HG03066 (cell line): Measurements from ENCODE around the gene RETREG1.

Source experiments
- ATAC-seq: cut with Tn5 transposase; IDR thresholded peaks from one replicate; pipeline ENCODE4 v1.9.1; 2021; ENCODE audit warnings: low read depth; ENCODE audit not compliant: unreplicated experiment

RETREG1 gene

GRCh38 chr5:16586556-16586955 lies 30.2 kb downstream of the RETREG1 start:
- no peak for ATAC-seq

GRCh38 chr5:16585041-16585667 lies 31.6 kb downstream of the RETREG1 start:
- no peak for ATAC-seq

GRCh38 chr5:16582081-16582480 lies 34.7 kb downstream of the RETREG1 start:
- ATAC-seq = no peak

DNA sequence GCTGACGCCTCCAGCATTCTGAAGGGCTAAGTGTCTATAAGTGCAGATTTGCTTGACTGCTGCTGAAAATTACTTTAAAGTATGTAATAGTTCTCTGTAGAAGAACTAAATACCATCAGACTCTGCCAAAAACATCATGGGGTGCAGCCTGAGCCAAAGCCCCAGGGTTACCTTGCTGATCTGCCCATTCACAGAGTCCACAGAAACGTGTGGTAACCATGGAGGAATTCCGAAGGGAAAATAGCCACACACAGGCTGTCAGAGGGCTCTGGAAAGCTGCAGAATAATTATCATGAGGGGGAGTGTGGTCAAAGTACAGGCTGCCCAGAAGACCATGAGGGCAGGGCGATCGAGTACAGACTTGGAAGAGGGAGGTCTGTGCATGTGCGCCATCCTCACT lies 36.4 kb downstream of the RETREG1 start:
- ATAC-seq = no peak

DNA sequence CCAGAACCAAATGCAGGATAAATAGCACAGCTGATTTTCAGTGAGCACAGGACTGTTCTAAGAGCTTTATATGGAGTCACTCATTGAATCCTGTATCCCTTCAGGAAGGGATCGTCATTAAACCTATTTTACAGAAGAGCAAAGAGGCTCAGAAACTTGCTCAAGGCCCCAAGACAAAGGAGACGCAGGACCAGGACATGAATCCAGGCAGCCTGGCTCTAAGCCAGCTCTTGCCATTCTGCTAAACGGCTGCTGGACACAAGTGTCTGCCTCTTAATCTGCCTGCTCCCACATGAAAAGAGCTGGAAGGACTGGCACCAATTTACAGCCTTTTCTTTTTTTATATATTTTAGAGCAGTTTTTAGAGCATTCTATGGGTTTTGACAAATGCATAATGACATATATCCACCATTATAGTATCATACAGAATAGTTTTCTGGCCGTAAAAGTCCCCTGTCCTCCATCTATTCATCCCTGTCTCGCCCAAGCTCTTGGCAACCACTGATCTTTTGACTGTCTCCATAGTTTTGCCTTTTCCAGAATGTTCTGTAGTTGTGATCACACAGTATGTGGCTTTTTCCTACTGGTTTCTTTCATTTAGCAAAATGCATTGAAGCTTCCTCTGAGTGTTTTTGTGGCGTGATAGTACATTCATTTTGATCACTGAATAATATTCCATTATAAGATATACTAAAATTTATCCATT lies 37.5 kb downstream of the RETREG1 start:
- no peak for ATAC-seq

- no peak for ATAC-seq
These were observed 38.3 kb downstream of the RETREG1 start for GRCh38 chr5:16578474-16578883.

DNA sequence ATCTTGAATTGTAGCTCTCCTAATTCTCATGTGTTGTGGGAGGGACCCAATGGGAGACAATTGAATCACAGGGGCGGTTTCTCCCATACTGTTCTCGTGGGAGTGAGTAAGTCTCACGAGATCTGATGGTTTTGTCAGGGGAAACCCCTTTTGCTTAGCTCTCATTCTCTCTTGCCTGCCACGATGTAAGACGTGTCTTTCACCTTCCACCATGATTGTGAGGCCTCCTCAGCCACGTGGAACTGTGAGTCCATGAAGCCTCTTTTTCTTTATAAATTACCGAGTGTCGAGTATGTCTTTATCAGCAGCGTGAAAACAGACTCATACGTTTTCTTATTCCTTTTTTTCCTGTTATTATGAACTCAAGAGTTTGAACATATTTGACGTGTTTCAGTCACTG lies 39.1 kb downstream of the RETREG1 start:
- no peak for ATAC-seq

DNA sequence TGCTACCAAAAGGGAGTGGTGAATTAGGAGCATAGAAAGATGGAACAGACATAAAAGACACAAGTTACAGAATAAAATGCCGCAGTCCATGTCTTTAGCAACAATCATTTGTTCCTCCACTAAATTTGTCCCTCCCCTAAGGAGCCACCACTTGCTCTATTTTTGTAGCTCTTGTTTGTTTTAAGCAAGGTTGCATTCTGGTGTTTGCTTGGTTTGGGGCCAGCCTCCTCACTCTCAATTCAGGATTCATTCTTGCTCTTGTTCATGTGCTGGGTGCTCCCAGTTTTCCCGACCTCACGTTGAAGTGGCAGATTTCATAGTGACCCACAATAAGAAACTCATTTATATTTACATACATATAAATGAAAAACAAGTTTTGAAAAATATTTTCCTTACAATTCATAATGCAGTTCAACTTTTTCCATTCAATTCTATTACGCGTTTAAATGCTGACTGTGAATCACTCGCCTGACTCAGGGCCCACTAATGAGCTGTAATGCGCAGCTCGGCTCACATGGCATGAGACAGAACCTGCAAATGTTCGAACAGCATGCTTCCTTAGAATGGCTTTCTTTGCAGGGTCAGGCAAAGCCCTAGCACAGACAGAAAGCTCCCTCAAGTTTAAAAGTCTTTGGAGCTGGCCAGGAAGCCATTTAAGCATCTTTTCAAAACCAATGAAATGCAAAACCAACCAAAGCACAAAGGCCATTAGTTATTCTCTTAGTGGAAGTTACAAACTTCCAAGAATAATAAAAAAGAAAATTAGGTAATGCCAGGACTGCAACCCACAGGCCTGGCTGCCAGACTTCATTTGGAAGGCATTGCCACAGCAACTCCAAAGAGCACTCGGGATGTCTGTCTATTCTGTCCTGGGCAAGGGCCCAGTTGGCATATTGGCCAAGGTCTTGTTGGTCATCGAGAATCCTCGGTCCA lies 41.7 kb downstream of the RETREG1 start:
- no peak for ATAC-seq

- ATAC-seq = no peak
These were observed 43.4 kb downstream of the RETREG1 start for GRCh38 chr5:16573401-16573800.

DNA sequence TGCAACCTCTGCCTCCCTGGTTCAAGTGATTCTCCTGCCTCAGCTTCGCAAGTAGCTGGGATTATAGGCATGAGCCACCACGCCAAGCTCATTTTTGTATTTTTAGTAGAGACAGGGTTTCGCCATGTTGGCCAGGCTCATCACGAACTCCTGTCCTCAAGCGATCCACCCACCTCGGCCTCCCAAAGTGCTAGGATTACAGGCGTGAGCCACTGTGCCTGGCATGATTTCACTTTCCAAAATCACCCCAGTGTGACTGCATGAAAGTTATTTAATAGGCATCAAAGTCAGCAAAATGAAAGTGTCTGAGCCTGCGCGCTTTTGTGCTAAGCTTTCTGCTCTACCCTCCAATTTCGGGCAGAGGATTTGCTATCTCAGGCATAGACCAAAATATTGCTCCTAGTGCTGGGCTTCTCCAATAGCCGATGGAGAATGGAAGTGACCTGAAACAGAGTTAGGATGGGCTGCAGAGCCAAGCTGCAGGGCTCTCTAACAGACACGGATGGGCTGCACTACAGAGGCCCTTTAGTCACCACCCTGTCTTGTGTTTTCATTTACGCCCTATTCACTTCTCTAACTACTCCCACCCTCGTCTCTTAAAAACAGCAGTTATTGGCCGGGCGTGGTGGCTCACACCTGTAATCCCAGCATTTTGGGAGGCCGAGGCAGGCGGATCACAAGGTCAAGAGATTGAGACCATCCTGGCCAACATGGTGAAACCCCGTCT lies 44.3 kb downstream of the RETREG1 start:
- no peak for ATAC-seq

DNA sequence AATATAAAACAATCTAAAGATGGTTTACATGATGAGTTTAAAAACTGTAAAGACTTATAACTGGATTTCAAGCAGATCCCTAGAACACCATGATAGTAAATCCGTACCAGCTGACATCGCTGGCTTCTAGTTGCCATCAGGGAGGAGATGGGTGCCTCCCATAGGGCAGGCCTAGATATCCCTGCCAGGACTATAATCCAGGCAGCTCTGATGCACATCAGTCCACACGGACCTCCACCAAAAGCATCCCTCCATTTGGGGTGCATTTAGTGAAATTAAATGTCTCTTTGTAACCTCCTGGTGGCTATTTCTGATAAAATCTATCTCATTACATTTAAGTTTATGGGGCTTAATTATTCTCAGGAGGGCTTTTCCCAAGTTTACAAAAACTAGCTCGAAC lies 45.8 kb downstream of the RETREG1 start:
- no peak for ATAC-seq

DNA sequence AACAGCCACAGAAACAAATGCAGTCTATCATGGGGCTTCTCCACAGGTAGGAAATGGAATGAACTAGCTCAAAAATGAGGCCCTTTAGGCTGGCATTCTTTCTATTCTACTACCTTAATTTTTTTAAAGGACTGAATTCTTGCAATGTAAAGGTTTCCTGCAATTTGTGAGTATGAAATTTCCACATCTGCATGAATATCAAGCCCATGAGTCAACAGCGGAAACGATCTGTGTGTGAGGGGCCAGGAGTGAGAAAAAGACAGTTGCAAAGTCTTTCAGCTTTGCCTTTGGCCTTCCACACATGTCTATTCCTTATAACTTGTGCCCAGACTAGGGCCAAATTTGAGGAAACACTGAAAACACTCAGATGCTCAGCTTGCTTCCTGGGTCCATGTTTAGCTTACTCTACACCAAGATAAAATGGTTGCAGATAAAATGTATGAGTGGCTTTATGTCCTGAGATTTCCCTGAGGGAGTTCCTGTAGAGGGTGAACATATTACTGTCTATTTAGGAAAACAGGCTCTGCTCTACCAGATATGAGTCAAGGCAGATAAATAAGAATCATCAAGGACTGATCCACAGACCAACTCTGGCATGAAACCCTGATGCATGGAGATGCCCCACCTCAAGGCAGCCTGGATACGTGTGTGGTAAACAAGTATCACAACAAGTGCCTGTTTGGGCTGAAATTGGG lies 46.5 kb downstream of the RETREG1 start:
- no peak for ATAC-seq

- ATAC-seq = no peak
These were observed 47.8 kb downstream of the RETREG1 start for GRCh38 chr5:16568875-16569580.

- no peak for ATAC-seq
These were observed 49.4 kb downstream of the RETREG1 start for GRCh38 chr5:16567365-16567764.

GRCh38 chr5:16565118-16565517 lies 51.7 kb downstream of the RETREG1 start:
- no peak for ATAC-seq

DNA sequence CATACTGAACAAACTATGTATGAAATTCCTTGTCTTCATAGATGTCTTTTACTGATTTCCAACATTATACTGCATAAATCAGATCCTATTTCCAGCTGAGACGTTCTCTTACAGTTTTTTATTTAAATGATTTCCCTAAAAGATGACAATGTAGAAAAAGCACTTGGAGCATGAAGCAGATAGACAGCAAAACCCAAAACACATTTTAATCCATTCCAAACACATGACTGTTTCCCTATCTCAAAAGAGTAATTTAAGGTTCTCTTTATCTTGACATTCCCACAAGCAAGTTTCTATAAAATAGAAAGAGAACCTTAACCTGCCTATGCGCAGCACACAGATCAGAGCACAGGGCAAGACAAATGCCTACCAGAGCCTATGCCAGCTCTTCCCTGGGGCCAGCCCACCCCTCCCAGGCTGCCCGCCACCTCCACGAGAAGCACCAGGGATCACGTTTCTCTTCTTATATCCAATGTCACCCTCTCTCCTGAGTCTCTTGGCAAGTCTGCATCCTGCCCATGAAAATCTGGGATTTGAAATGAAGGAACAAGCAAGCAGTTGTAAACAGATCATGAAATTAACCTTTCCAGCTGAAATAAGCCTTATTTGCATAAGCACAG lies 52.4 kb downstream of the RETREG1 start:
- no peak for ATAC-seq

DNA sequence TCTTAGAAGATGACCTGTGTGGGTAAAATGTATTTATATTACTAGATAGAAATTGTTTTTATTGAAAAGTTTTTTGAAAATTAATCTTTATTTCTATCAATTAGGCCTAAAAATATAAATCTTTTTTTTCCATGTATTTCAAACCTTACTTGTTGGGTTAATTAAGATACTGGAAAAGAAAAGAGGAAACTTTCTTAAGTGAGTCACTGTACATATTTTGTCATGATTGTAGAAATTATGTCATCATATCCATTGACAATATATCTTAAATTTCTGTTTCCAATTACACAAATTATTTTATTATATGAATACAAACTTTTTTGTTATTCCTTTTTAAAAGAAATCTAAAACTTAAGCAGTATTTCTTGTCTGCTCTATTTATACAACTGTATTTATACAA lies 53.1 kb downstream of the RETREG1 start:
- ATAC-seq = no peak

DNA sequence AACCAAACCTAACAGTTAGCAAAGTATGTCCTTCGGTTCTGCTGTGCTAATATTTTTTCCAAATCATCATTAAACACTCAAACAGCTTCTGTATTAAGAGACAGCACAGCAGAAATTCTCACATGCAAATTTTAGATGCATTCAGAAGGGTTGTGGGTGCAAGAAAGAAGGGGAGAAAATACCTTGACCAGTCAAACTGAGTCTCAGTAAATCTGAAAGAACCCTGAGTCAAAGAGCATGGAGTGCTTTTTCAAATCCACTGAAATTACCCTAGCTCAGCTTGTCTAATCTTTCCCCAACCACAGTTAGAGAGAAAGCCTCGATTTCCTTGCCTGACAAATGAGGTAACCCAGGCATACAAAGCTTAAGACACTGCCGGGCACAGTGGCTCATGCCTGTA lies 55.1 kb downstream of the RETREG1 start:
- ATAC-seq = no peak

GRCh38 chr5:16559702-16560101 lies 57.1 kb downstream of the RETREG1 start:
- no peak for ATAC-seq
